Measurements from ENCODE around the gene SKI. TPM values are rescaled to one million over a fixed set of nuclear protein-coding genes. Genes with fewer than 3 reads are reported as not detected.
A peak's percentile ranks its signal among the peaks of the same experiment; 100 is the strongest.

The SKI gene
- total RNA-seq, 8 experiments from 2014 or later = 5.0 to 36.8 (median 22.6) TPM

DNA sequence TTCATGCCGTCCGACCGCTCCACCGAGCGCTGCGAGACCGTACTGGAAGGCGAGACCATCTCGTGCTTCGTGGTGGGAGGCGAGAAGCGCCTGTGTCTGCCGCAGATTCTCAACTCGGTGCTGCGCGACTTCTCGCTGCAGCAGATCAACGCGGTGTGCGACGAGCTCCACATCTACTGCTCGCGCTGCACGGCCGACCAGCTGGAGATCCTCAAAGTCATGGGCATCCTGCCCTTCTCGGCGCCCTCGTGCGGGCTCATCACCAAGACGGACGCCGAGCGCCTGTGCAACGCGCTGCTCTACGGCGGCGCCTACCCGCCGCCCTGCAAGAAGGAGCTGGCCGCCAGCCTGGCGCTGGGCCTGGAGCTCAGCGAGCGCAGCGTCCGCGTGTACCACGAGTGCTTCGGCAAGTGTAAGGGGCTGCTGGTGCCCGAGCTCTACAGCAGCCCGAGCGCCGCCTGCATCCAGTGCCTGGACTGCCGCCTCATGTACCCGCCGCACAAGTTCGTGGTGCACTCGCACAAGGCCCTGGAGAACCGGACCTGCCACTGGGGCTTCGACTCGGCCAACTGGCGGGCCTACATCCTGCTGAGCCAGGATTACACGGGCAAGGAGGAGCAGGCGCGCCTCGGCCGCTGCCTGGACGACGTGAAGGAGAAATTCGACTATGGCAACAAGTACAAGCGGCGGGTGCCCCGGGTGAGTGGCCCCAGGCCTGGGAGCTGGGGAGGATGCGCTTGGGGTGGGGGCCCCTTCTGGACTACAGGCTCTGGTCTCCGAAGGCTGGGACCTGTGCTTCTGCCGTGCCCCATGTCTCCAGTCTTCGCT is 1.1 kb downstream of the SKI start:
- WGBS, 10 experiments = 0 to 1% (median 0%) methylated on average over 1 to 37 of the region's 77 CpGs; no CpG with 5 or more reads in 4 of the 10 experiments
- peaks cover 28 to 29% of the 10 kb centered on the region in 2 donors for H3K4me1 ChIP-seq (replicated peaks in 1 of 2)
- peak overlapping the region; percentile 85 to 89 for H3K27ac ChIP-seq
- peak in 1 of 8 experiments; percentile 1 for ATAC-seq (replicated peaks in 6 of 8)
- in situ Hi-C loops (cut with MboI; ENCODE audit: low pct_unique_long_range_greater_than_20kb in 2 of 9, low sequenced_read_pairs in 9 of 9, unreplicated experiment in 9 of 9) = no loop called here
- H3K4me3 ChIP-seq = peak overlapping the region; percentile 63 to 81 (median 79)

- in situ Hi-C loops (cut with MboI; ENCODE audit: low pct_unique_long_range_greater_than_20kb in 2 of 9, low sequenced_read_pairs in 9 of 9, unreplicated experiment in 9 of 9) = no loop called here
- H3K4me3 ChIP-seq = peak overlapping the region; percentile 63 to 81 (median 79)
- H3K27ac ChIP-seq = peak overlapping the region; percentile 85 to 89
- peaks cover 37% of the 10 kb centered on the region in 2 donors for H3K4me1 ChIP-seq (replicated peaks in 1 of 2)
- ATAC-seq (replicated peaks in 6 of 8) = no peak
- 0 to 3% (median 0%) methylated on average over 1 to 24 of the region's 32 CpGs; no CpG with 5 or more reads in 2 of the 10 experiments for WGBS, 10 experiments
Measured at GRCh38 chr1:2229911-2230731, 2.0 kb downstream of the SKI start.

DNA sequence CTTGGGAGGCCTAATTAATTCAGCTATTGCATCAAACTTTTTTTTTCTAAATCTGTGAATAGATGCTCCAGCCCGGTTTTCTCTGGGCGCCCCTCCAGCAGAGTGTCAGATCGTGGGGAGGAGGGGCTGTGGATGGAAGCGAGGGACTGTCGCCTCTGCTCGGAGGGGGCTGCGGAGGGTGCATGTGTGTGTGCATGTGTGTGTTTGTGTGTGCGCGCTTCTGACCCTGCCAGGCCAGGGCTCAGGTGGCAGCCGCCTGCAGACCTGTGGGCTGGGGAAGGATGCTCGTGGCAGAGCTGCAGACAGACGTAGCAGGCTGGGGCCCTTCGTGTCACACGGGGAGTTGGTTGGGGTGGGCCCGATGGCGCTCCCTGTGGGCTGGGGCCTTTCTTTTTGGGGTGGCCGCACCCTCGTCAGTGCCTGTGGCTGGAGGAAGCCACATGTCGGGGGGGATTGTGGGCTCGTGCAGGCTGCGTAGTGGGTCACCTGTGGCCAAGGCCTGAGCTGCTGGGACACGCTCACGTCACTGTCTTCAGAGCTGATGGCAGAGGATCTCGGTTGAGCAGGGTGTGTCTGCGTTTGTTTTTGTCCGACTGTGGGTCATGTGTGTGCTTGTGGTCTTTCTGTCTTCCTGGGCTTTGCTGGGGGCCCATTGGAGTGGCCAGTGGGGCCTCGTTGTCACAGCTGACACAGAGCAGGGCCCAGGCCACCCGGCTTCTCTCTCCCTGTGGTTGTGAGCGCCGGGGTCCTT is 2.8 kb downstream of the SKI start:
- in situ Hi-C loops (cut with MboI; ENCODE audit: low pct_unique_long_range_greater_than_20kb in 2 of 9, low sequenced_read_pairs in 9 of 9, unreplicated experiment in 9 of 9) = no loop called here

GRCh38 chr1:2231532-2232254 is 3.6 kb downstream of the SKI start:
- H3K27ac ChIP-seq = peak overlapping the region; percentile 59 to 89

More for the DNA sequence above, 2.8 kb downstream of the SKI start:
- H3K4me3 ChIP-seq = peak overlapping the region; percentile 63 to 81 (median 79)
- H3K4me1 ChIP-seq (replicated peaks in 1 of 2) = peaks cover 45 to 46% of the 10 kb centered on the region in 2 donors
- ATAC-seq (replicated peaks in 6 of 8) = peak in 5 of 8 experiments; percentile 0 to 11 (median 1)
- 0 to 7% (median 0%) methylated on average over 2 to 20 of the region's 30 CpGs; no CpG with 5 or more reads in 1 of the 10 experiments for WGBS, 10 experiments
- H3K27ac ChIP-seq = peak overlapping the region; percentile 59 to 89

DNA sequence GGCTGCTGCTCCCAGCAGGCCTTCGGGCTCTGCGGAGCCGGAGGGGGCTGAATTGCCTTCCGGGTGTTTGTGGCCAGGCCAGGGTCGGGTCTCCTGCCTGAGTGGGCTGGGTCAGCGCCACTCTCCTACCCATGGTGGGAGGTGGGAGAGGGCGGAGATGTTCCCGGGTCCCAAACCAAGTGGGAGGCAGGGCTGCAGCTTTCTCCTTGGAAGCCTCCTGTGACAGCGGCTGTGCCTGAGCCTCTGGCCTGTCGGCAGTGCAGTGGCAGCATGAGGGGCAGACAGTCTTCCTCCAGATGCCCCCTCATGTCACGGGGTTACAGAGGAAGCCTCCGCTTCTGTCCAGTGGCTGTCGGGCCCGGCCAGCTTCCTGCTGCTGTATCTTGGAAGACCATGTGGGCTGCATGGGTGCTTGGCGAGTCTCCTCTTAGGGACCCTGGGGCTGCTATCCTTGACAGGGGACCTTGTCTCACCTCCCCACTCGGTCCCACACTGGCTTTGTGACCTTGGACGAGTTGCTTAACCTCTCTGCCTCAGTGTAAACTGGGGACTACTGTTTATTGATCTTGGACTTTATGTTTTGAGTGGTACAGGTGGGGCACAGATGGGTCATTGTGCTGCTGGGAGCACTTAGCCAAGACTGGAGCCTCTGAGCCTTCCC is 4.3 kb downstream of the SKI start:
- in situ Hi-C loops (cut with MboI; ENCODE audit: low pct_unique_long_range_greater_than_20kb in 2 of 9, low sequenced_read_pairs in 9 of 9, unreplicated experiment in 9 of 9) = no loop called here
- Histone ChIP-seq H3K4me1 (replicated peaks in 1 of 2) (peaks cover 46 to 51% of the 10 kb centered on the region in 2 donors), H3K27ac (no peak overlapping the region), H3K4me3 (peak overlapping the region; percentile 63 to 81 (median 79))
- 0 to 70% (median 35%) methylated on average over 3 to 13 of the region's 17 CpGs; no CpG with 5 or more reads in 2 of the 10 experiments for WGBS, 10 experiments
- ATAC-seq (replicated peaks in 6 of 8) = no peak

More at GRCh38 chr1:2231532-2232254, 3.6 kb downstream of the SKI start:
- Histone ChIP-seq H3K4me1 (replicated peaks in 1 of 2) (peaks cover 41 to 45% of the 10 kb centered on the region in 2 donors), H3K4me3 (peak overlapping the region; percentile 63 to 81 (median 79))
- in situ Hi-C loops (cut with MboI; ENCODE audit: low pct_unique_long_range_greater_than_20kb in 2 of 9, low sequenced_read_pairs in 9 of 9, unreplicated experiment in 9 of 9) = no loop called here
- WGBS, 10 experiments = 0 to 15% (median 1%) methylated on average over 1 to 17 of the region's 26 CpGs; no CpG with 5 or more reads in 2 of the 10 experiments
- ATAC-seq (replicated peaks in 6 of 8) = peak; percentile 5 to 44 (median 32)

DNA sequence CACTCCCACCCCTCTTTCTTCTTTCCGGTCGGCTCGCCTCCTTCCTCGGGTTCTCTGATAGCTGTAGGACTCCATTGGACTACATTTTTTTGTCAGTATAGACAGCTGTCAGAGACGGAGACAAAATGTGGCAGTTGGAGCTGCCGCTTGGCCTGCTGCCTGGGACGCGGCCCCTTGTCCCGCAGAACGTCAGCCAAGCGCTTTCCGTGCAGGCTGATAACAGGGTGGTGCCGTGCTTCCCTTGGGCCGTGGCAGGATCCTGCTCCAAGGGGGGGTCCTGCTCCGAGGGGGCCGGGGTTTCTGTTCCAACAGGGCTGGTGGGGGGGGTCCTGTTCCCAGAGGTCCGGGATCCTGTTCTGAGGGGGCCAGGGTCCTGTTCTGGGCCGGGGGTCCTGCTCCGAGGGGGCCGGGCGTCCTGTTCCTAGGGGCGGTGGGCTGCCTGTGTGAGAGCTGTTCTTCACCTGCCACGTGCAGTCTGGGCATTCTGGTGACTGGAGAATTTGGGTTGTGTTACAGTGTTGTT is 4.9 kb downstream of the SKI start:
- no peak for ATAC-seq (replicated peaks in 6 of 8)
- peak overlapping the region; percentile 63 to 81 (median 79) for H3K4me3 ChIP-seq
- WGBS, 10 experiments = 30 to 70% (median 60%) methylated on average over 1 to 5 of the region's 23 CpGs; no CpG with 5 or more reads in 5 of the 10 experiments
- H3K27ac ChIP-seq = no peak overlapping the region
- peaks cover 52 to 57% of the 10 kb centered on the region in 2 donors for H3K4me1 ChIP-seq (replicated peaks in 1 of 2)
- in situ Hi-C loops (cut with MboI; ENCODE audit: low pct_unique_long_range_greater_than_20kb in 2 of 9, low sequenced_read_pairs in 9 of 9, unreplicated experiment in 9 of 9) = no loop called here

DNA sequence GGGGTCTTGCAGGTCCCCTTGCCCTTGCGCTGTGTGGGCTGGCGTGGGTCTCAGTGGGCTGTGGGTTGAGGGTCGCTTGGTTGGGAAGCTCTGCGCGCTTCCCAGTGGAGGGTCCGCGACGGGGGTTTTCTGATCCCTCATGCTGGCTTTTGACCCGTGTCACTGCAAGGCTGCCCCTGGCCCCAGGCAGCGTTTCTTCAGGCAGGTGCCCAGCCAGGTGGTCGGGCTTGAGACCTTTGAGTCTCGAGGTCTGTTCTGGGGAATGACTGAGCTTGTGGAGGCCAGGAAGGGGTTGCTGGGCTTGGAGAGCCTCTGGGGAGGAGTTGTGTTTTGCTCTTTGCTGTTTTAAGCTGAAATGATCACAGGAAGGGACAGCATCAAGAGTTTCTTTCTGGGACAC is 5.3 kb downstream of the SKI start:
- 20 to 60% (median 35%) methylated on average over 1 to 5 of the region's 12 CpGs; no CpG with 5 or more reads in 4 of the 10 experiments for WGBS, 10 experiments
- in situ Hi-C loops (cut with MboI; ENCODE audit: low pct_unique_long_range_greater_than_20kb in 2 of 9, low sequenced_read_pairs in 9 of 9, unreplicated experiment in 9 of 9) = no loop called here
- Histone ChIP-seq H3K4me1 (replicated peaks in 1 of 2) (peaks cover 55 to 59% of the 10 kb centered on the region in 2 donors), H3K4me3 (peak overlapping the region in 4 of 5 donors; percentile 2 to 80 (median 44)), H3K27ac (no peak overlapping the region)
- ATAC-seq (replicated peaks in 6 of 8) = no peak

- 11 to 71% (median 43%) methylated on average over 1 to 17 of the region's 27 CpGs; no CpG with 5 or more reads in 2 of the 10 experiments for WGBS, 10 experiments
- H3K4me3 ChIP-seq = peak overlapping the region in 4 of 5 donors; percentile 2 to 80 (median 6)
- peaks cover 62 to 64% of the 10 kb centered on the region in 2 donors for H3K4me1 ChIP-seq (replicated peaks in 1 of 2)
- peak in 3 of 8 experiments; percentile 3 to 45 (median 45) for ATAC-seq (replicated peaks in 6 of 8)
- in situ Hi-C loops (cut with MboI; ENCODE audit: low pct_unique_long_range_greater_than_20kb in 2 of 9, low sequenced_read_pairs in 9 of 9, unreplicated experiment in 9 of 9) = no loop called here
- H3K27ac ChIP-seq = no peak overlapping the region
Measured at GRCh38 chr1:2233997-2234761, 6.1 kb downstream of the SKI start.

DNA sequence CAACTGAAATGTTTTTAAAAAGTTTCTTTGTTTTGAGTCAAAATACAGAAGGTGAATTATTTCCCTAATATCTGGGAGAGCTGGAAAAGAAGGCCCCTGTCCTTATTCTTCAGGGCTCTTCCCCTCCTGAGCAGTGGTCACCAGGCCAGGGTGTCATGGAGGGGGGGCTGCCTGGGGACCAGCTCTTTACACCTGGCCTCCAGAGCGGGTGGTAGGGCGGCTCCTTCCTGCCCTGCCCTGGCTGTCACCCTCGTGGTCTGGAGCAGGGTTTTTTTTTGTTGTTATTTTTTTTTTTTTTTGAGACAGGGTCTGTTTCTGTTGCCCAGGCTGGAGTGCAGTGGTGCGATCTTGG is 6.6 kb downstream of the SKI start:
- peak overlapping the region in 1 of 2 donors; percentile 5 for H3K27ac ChIP-seq
- peaks cover 67 to 70% of the 10 kb centered on the region in 2 donors for H3K4me1 ChIP-seq (replicated peaks in 1 of 2)
- in situ Hi-C loops (cut with MboI; ENCODE audit: low pct_unique_long_range_greater_than_20kb in 2 of 9, low sequenced_read_pairs in 9 of 9, unreplicated experiment in 9 of 9) = no loop called here
- WGBS, 10 experiments = 0 to 100% (median 72%) methylated on average over 1 to 4 of the region's 4 CpGs; no CpG with 5 or more reads in 3 of the 10 experiments
- H3K4me3 ChIP-seq = no peak overlapping the region
- peak in 2 of 8 experiments; percentile 1 for ATAC-seq (replicated peaks in 6 of 8)

DNA sequence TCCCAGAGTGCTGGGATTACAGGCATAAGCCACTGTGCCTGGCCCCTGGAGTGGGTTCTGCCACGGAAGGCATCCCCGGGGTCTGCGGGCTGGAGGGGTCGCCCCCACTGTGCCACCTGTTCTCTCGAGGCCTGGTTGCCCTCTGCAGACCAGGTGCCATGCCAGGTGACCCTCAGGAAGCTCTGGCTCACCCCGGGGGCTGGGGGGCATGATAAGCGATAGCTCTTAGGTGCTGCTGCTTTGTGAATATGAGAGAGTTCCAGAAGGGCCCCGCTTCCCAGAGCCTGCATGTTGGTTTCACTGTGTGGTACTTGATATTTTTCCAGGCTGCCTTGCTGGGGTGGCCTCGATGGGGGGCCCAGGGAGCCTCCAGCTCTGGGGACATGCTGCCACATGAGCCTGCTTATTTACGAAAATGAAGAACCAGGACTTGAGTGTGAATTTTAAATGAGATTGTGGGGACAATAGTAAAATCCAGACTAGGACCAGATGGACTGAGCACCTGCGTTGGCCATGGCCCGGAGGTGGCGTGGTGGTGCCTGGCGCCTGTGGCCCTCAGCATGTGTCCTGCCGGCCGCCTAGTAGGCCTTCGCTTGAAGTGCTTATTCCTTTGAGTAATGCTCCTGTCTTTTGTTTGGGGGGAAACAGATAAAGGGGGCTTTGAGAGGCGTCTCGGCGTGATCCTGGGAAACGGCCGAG is 7.3 kb downstream of the SKI start:
- 0 to 100% (median 86%) methylated on average over 1 to 14 of the region's 22 CpGs; no CpG with 5 or more reads in 2 of the 10 experiments for WGBS, 10 experiments
- H3K4me1 ChIP-seq (replicated peaks in 1 of 2) = peaks cover 75 to 77% of the 10 kb centered on the region in 2 donors
- ATAC-seq (replicated peaks in 6 of 8) = no peak
- in situ Hi-C loops (cut with MboI; ENCODE audit: low pct_unique_long_range_greater_than_20kb in 2 of 9, low sequenced_read_pairs in 9 of 9, unreplicated experiment in 9 of 9) = no loop called here
- no peak overlapping the region for H3K4me3 ChIP-seq
- peak overlapping the region in 1 of 2 donors; percentile 5 for H3K27ac ChIP-seq
